Stomach smooth muscle (tissue), 2 donors: Measurements from ENCODE around the gene BCAS2.

Experiments used
- H3K27ac ChIP-seq: one replicate; pipeline ENCODE4 v1.7.0; 2013; ENCODE audit warnings: mild to moderate bottlenecking, low read length, inconsistent platforms
- H3K27me3 ChIP-seq, 2 donors: one replicate each; pipeline ENCODE4 v1.7.0; 2013; ENCODE audit warnings: low read length in 2 of 2; ENCODE audit not compliant: insufficient read depth in 2 of 2, control insufficient read depth in 1 of 2
- H3K36me3 ChIP-seq, 2 donors: one replicate each; pipeline ENCODE4 v1.7.0; 2013; ENCODE audit warnings: low read length in 2 of 2; ENCODE audit not compliant: control insufficient read depth in 2 of 2, insufficient read depth in 2 of 2
- H3K4me1 ChIP-seq: one replicate; pipeline ENCODE4 v1.7.0; 2013; ENCODE audit warnings: low read length; ENCODE audit not compliant: control insufficient read depth, insufficient read depth
- H3K4me3 ChIP-seq, 2 donors: one replicate each; pipeline ENCODE4 v1.7.0; 2013; ENCODE audit warnings: low read length in 2 of 2
- H3K9ac ChIP-seq, 2 donors: one replicate each; pipeline ENCODE4 v1.7.0; 2013; ENCODE audit warnings: low read length in 2 of 2, mild to moderate bottlenecking in 1 of 2
- H3K9me3 ChIP-seq, 2 donors: one replicate each; pipeline ENCODE4 v1.7.0; 2013; ENCODE audit warnings: low read length in 2 of 2; ENCODE audit not compliant: control insufficient read depth in 2 of 2
- donor health status: healthy.
- donor health status: Pancreatic carcinoma.

BCAS2 gene

GRCh38 chr1:114559356-114559755 is 22.1 kb downstream of the BCAS2 start:
- no peak overlapping the region for H3K4me3 ChIP-seq
- H3K4me1 ChIP-seq = no peaks in the 10 kb centered on the region
- no peaks in the 10 kb centered on the region for H3K27me3 ChIP-seq
- H3K36me3 ChIP-seq = no peaks in the 10 kb centered on the region
- no peak overlapping the region for H3K9ac ChIP-seq
- H3K27ac ChIP-seq = no peak overlapping the region
- H3K9me3 ChIP-seq = no peaks in the 10 kb centered on the region

GRCh38 chr1:114558544-114558943 is 22.9 kb downstream of the BCAS2 start:
- H3K4me3 ChIP-seq = no peak overlapping the region
- no peaks in the 10 kb centered on the region for H3K4me1 ChIP-seq
- no peak overlapping the region for H3K9ac ChIP-seq
- H3K27ac ChIP-seq = no peak overlapping the region
- no peaks in the 10 kb centered on the region for H3K27me3 ChIP-seq
- no peaks in the 10 kb centered on the region for H3K36me3 ChIP-seq
- no peaks in the 10 kb centered on the region for H3K9me3 ChIP-seq

- Histone ChIP-seq H3K9me3 (no peaks in the 10 kb centered on the region), H3K36me3 (no peaks in the 10 kb centered on the region), H3K4me3 (no peak overlapping the region), H3K4me1 (no peaks in the 10 kb centered on the region), H3K27me3 (no peaks in the 10 kb centered on the region), H3K27ac (no peak overlapping the region), H3K9ac (no peak overlapping the region)
Observed at GRCh38 chr1:114554577-114554976, 26.8 kb downstream of the BCAS2 start.

- Histone ChIP-seq H3K9ac (no peak overlapping the region), H3K27ac (no peak overlapping the region)
Observed at GRCh38 chr1:114552106-114552639, 29.2 kb downstream of the BCAS2 start.

GRCh38 chr1:114551400-114551799 is 30.0 kb downstream of the BCAS2 start:
- Histone ChIP-seq H3K4me3 (no peak overlapping the region), H3K9me3 (no peaks in the 10 kb centered on the region), H3K27me3 (no peaks in the 10 kb centered on the region), H3K4me1 (no peaks in the 10 kb centered on the region), H3K9ac (no peak overlapping the region), H3K36me3 (no peaks in the 10 kb centered on the region), H3K27ac (no peak overlapping the region)

More at GRCh38 chr1:114552106-114552639, 29.2 kb downstream of the BCAS2 start:
- Histone ChIP-seq H3K27me3 (no peaks in the 10 kb centered on the region), H3K4me1 (no peaks in the 10 kb centered on the region), H3K4me3 (no peak overlapping the region), H3K36me3 (no peaks in the 10 kb centered on the region), H3K9me3 (no peaks in the 10 kb centered on the region)

GRCh38 chr1:114550336-114550735 is 31.1 kb downstream of the BCAS2 start:
- Histone ChIP-seq H3K27me3 (no peaks in the 10 kb centered on the region), H3K9me3 (no peaks in the 10 kb centered on the region), H3K4me3 (no peak overlapping the region), H3K9ac (no peak overlapping the region), H3K27ac (no peak overlapping the region), H3K4me1 (no peaks in the 10 kb centered on the region), H3K36me3 (no peaks in the 10 kb centered on the region)

- no peaks in the 10 kb centered on the region for H3K27me3 ChIP-seq
Observed at GRCh38 chr1:114549137-114549536, 32.3 kb downstream of the BCAS2 start.

GRCh38 chr1:114547076-114547475 is 34.3 kb downstream of the BCAS2 start:
- H3K27me3 ChIP-seq = no peaks in the 10 kb centered on the region
- H3K9me3 ChIP-seq = no peaks in the 10 kb centered on the region
- no peaks in the 10 kb centered on the region for H3K36me3 ChIP-seq
- H3K4me1 ChIP-seq = no peaks in the 10 kb centered on the region
- no peak overlapping the region for H3K27ac ChIP-seq
- H3K4me3 ChIP-seq = no peak overlapping the region
- H3K9ac ChIP-seq = no peak overlapping the region

More at GRCh38 chr1:114549137-114549536, 32.3 kb downstream of the BCAS2 start:
- no peak overlapping the region for H3K4me3 ChIP-seq
- no peaks in the 10 kb centered on the region for H3K36me3 ChIP-seq
- no peak overlapping the region for H3K9ac ChIP-seq
- H3K4me1 ChIP-seq = no peaks in the 10 kb centered on the region
- no peaks in the 10 kb centered on the region for H3K9me3 ChIP-seq
- H3K27ac ChIP-seq = no peak overlapping the region

GRCh38 chr1:114545796-114546195 is 35.6 kb downstream of the BCAS2 start:
- H3K9ac ChIP-seq = no peak overlapping the region
- H3K27ac ChIP-seq = no peak overlapping the region
- no peaks in the 10 kb centered on the region for H3K27me3 ChIP-seq
- no peaks in the 10 kb centered on the region for H3K36me3 ChIP-seq
- H3K9me3 ChIP-seq = no peaks in the 10 kb centered on the region
- no peak overlapping the region for H3K4me3 ChIP-seq
- H3K4me1 ChIP-seq = no peaks in the 10 kb centered on the region

GRCh38 chr1:114545315-114545714 is 36.1 kb downstream of the BCAS2 start:
- no peaks in the 10 kb centered on the region for H3K27me3 ChIP-seq
- H3K27ac ChIP-seq = no peak overlapping the region
- no peaks in the 10 kb centered on the region for H3K9me3 ChIP-seq
- no peaks in the 10 kb centered on the region for H3K4me1 ChIP-seq
- H3K36me3 ChIP-seq = no peaks in the 10 kb centered on the region
- no peak overlapping the region for H3K4me3 ChIP-seq
- no peak overlapping the region for H3K9ac ChIP-seq

GRCh38 chr1:114540821-114541220 is 40.6 kb downstream of the BCAS2 start:
- no peak overlapping the region for H3K27ac ChIP-seq
- H3K4me1 ChIP-seq = no peaks in the 10 kb centered on the region
- H3K9ac ChIP-seq = no peak overlapping the region
- H3K36me3 ChIP-seq = no peaks in the 10 kb centered on the region
- no peaks in the 10 kb centered on the region for H3K27me3 ChIP-seq
- H3K4me3 ChIP-seq = no peak overlapping the region
- H3K9me3 ChIP-seq = no peaks in the 10 kb centered on the region
